Left renal pelvis (tissue), 4 donors: ENCODE results near the gene KCNQ5. TPM values are rescaled to one million over a fixed set of nuclear protein-coding genes. Genes with fewer than 3 reads are reported as not detected.

Experiments
- DNase-seq, 4 donors: peaks; one replicate each; pipeline ENCODE4 v3.0.0-alpha.2; 2013; ENCODE audit warnings: low read depth in 4 of 4, low spot score in 3 of 4
- polyA plus RNA-seq, 4 donors: library from polyadenylated mRNA; unstranded; fragments of 120-200 nt; gene quantifications; one replicate each; pipeline ENCODE4 v1.2.1, GENCODE V29; 2013; ENCODE audit not compliant: insufficient read length in 4 of 4

KCNQ5 gene
- polyA plus RNA-seq, 4 donors = 0.14 to 0.79 (median 0.43) TPM

DNA sequence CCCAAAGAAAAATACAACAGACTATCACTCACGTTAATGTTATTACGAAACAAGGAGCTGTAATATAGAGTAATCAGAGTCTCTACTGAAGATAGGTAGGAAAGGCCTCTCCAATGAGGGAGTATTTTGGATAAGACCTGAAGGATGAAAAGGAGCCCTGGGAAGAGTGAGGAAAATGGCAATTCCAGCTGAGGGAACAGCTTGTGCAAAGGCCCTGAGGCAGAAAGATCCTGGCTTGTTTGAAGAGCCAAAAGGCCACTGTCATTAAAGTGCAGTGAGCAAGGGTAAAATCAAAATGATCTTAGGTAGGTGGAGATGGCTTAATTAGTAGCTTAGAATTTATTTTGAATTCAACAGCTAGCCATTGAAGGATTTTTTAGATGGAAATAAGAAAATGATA is 464.9 kb downstream of the KCNQ5 start:
- DNase-seq = no peak

DNA sequence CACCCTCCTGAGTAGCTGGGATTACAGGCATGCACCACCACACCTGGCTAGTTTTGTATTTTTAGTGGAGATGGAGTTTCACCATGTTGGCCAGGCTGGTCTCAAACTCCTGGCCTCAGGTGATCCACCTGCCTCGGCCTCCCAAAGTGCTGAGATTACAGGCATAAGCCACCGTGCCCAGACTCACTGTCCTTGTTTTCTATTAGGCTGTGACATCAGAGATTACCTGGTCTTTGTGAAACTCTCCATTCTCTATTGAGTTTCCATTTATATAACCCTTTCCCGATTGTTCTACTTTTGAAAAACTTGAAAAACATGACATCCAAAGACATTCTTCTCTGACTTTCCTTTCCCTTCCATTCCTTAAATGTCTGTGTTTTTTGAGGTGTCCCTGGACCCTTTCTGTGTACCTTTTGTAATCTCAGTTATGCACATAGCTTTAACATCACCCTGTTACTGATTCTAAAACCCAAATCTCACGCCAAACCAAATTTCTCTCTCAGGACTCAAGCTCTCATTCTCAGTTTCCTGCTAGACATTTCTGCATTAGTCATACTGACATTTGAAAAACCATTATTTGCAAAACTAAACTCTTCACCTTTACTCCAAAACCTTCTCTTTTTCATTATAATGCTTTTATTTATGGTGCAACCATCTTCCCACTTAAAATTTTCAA is 466.4 kb downstream of the KCNQ5 start:
- no peak for DNase-seq

DNA sequence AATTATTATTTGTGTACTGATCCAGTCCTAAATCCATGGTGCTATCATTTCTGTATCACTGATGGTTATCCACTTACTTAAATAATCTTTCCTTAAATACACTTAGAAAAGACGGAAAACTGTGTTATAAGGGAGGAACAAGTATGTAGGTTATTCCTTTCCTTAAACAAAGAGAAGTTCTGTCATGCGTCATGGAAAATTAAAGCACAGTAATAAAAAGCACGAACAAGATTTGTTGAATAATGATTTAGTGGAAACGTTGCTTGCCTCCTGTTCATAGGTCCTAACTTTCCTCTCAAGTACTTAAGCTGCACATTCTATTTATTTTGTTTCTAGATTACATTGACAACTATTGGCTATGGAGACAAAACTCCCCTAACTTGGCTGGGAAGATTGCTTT is 483.1 kb downstream of the KCNQ5 start:
- DNase-seq = no peak

DNA sequence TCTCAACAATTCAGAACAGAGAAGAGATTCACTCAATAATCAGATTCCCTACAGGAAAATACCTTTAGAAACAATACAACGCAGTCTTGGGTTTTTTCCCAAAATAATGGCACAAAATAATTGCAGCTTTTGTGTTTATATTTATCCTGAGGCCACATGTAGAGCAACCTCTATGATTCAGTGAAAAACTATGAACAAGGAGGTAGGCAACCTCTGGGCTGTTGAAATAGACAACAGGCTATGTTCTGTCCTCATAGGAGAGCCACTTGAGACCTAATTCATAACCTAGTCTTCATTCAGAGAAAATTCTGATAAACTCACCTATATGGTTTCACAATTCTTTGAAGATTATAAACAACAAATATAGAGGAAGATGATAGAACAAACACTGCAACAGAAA is 485.2 kb downstream of the KCNQ5 start:
- no peak for DNase-seq

DNA sequence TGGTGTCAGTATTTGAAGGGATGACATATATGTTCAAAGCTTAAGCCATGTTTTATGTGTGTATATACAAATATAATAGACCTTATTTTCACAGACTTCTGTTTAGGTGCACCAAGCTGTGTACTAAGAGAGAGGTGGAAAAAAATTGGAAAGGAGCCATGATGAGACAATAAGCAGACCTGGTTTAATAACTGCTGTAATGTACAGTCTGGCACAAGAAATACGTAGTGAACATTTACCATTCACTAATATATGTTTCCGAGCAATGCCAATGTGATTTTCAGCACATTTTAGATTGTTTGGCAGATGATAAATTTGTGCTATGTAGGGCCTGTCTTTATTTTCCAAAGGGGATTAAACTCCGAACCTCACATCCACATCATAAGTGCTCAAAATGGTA is 487.1 kb downstream of the KCNQ5 start:
- DNase-seq = no peak

DNA sequence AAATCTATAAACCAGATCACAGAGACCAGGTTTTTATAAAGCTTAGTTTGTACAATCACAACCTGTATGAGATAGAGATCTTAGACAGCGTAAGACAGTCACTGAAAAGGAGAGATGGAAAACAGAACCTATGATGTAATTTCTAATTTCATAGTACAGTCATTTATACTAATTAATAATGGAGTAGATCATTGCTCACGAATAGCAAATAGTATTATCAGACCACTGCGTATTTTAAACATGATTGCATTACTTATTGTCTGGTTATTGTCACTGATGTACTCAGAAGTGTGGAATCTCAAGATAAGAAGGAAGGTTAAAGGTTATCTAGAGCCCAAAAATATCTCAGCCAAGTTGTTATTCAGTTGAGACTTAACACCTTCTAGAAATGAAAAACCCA is 487.8 kb downstream of the KCNQ5 start:
- no peak for DNase-seq

DNA sequence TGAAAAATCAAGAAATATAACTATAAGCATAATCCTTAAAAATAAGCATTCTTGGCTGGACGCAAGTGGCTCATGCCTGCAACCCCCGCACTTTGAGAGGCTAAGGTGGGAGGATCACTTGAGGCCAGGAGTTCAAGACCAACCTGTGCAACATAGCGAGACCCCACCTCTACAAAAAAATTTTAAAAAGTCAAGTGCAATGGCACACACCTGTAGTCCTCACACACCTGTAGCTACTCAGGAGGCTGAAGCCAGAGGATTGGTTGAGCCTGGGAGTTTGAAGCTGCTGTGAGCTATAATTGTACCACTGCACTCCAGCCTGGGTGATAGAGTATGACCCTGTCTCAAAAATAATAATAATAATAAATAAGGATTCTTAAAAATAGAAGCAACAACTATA is 494.5 kb downstream of the KCNQ5 start:
- no peak for DNase-seq

DNA sequence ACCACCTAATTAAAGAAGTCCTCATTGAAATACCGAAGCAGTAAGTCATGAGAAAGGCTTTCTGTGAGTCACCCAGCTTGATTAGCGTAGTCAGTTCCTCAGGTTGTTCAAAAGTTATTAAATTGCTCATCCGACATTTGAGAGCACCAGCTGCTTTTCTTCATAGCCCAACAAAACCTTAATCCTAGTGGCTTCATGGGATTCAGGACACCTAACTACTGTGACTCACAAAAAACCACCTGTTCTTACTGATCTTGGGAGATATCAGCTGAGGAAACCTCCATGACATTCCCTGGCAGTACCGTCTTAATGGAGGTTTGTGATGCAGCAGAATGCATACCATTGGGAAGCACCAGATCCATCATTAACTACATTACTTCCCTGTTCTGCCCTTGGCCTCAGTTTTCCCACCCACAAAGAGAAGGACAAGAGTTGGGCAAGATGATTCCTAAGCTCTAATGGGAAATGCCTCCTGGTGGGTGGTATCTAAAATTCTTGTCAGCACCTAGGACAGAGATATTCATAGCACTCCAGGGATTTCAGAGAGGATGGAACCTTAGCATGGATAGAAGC is 499.6 kb downstream of the KCNQ5 start:
- DNase-seq = peak in 1 of 4 donors; percentile 5

DNA sequence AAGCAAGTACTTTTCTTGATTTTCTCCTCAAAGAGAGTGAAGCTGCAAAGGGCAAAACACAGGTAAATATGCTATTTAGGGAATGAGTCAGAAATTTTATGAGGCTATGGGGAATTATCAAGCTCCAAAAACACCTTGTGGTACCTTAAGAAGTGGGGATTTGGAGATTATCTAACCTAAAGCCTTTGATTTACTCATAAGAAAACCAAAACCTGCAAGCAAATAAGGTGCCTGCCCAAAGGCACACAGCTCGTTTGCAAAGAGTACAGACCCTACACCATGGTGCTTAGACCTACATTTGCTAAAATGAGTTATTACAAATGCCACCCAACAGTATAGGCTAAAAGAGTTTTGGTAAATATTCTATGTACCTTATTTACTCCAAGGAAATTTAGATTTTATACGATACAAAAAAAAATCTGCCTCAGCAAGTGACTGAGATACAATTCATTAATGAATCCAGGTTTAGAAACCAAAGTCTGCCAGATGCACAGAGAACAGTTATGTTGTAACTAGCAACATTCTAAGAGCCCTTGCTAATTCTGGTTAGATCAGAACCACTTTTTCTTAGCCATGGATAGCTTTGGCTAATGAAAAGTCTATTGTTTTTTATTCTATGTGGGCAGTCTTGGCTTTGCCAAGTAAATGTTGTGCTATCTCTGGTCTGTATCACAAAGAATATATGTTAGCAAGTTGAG is 501.9 kb downstream of the KCNQ5 start:
- DNase-seq = no peak

DNA sequence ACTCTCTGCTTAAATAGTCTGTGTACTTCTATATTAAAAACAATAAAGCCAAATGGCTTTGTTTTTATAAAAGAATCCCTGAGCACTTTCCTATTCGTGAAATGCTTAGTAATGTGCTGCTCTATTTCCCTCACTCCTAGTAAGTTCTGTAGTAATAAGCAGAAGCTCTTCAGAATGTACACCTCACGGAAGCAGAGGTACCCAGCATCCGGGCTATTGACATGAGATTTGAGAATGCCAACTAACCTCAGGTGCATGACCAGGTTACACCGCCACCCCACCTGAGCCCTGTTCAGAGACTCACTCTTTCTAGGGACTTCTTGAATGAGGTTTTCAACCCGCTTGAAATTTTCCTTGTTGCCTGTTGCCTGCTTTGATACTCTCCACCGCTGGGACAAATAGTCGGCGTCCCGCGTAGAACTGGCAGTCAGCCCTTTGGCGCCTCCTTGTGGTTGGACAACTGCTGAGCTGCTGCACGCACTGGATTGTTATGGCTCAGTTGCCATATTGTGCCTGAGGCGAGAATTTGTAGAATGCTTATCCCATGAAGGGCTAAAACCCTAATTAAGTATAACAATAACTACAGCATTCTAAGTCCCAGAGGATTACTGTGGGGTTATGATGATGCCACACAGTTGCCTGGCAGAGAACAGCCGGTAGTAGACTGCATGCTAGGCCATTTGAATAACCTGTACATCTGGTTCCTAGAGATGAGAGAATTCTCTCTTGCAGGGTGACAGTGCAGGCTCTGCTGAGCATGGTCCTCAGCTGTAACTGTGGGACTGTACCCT is 508.0 kb downstream of the KCNQ5 start:
- peak; percentile 35 to 58 (median 44) for DNase-seq

DNA sequence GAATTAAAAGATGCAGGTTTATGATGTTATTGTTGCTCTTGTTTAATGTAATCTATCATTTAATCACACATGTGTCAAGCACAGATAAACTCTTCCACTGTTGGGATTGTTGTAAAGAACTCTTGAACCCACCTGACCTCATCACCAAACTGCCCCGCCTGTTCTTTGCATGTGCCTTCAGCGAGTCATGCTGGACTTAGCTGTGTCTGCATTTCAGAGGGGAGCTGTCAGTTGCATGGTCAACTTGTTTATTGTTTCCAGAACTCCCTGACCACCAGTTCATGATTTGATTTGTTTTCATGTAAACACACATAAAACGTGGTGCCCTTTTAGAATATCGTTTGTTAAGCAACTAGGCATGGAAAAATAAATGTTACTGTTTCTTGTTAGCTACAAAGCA is 509.8 kb downstream of the KCNQ5 start:
- DNase-seq = no peak

DNA sequence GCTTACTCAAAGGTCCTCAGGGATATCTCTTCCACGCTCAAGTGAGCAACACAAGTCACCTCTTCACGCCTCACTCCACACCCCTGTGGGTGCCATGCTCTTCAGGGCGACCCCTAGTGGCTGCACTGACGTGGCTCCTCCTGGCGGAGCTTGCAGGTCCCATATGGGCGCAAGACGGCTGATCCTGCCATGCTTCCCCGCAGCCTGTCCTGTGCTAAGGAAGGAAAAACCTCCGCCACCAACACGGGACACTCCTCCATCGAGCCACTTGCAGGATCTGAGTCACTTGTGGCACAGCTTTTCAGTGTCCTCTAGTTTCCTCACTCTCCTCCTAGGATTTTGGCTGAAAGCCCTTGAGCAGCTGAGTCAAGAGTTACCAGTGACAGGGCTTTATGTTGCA is 512.7 kb downstream of the KCNQ5 start:
- no peak for DNase-seq

DNA sequence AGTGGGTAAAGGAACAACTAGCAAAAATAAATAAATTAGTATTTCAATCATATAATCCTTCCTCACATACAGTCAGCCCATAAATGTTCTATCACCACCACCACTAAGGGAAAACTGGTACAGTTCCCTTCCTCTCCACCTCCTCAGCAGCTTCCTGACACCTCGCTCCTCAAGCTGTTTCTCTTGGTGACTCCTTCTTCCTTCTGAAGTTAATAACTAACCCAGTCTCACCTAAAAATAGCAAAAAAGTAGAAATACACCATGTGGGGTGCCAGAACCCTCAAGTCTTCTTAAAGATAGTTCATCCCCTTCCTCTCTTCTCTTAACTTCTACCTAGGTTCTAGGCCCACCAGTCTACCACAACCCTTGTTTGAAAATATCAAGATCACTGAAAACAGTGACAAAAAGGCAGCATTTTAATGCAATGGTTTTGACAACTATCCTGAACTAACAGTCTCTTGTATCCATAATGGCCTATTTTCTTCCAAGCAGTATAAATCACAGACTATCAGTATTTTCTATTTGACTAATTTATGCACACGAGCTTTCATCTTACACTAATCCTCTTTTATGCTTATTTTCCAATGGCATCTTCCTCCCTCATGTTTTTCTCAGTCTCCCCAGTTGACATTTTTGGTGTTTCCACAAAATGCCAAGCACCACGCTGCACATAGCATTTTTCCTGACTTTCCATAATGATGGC is 518.0 kb downstream of the KCNQ5 start:
- no peak for DNase-seq

DNA sequence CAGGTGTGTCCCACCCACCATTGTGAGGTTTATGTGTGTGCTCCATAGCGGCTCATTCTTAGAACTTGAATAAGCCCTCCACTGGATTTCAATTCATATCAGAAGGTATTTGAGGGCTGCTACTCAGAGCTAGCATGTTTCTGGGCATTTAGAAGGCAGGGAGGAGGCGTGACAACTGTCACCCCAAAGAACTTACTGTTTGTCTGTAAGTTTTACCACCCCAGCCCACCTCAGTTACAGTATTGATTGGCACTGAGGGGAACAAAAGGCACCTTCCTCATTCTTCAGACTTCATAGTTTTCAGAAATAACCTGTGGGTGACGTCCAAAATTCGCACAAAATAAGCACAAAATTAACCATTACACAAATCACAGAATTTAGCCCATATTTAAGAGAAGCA is 521.7 kb downstream of the KCNQ5 start:
- DNase-seq = no peak

DNA sequence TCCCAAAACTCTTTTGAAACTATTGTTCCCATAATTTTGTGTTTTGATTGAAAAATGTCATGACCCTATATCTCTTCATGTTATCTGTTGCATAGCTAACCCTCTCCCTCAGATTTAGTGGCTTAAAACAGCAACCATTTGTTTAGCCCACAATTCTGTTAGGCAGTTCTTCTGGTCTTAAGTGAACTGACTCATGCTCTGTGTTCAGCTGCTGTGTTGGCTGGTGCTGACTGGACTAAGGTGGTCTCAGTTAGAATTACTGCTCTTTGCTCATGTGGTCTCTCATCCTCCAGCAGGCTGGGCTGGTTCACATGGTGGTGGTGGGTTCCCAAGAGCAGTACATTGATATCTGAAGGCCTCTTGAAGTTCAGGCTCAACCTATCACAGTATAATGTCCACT is 522.7 kb downstream of the KCNQ5 start:
- no peak for DNase-seq

DNA sequence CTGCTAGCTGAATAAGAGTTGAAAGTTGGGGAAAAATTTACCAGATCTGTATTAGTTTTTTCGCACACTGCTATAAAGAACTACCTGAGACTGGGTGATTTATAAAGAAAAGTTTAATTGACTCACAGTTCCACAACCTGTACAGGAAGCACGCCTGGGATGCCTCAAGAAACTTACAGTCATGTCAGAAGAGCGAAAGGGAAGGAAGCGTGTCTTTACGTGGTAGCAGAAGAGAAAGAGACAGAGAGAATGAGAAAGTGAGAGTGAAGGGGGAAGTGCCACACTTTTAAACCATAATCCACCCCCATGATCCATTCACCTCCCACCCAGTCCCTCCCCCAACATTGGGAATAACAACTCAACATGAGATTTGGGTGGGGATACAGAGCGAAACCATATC is 523.8 kb downstream of the KCNQ5 start:
- no peak for DNase-seq

DNA sequence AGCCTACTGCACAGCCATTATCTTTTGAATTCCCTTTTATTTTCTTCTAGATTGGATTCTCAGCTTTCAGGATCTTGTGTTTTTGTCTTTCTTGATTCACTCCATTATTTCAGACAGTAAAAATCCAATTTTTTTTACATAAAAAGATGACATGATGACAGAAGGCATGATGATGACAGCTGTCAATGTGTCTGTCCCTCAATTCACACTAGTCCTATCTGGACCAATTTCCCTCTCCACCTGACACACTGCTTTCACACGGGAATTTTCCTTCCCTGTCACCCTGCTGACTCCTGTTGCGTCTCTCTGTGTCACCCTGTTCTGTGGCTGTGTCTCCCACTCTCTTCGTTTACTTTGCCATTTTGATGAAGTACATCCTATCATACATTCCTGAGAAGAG is 529.9 kb downstream of the KCNQ5 start:
- DNase-seq = no peak

DNA sequence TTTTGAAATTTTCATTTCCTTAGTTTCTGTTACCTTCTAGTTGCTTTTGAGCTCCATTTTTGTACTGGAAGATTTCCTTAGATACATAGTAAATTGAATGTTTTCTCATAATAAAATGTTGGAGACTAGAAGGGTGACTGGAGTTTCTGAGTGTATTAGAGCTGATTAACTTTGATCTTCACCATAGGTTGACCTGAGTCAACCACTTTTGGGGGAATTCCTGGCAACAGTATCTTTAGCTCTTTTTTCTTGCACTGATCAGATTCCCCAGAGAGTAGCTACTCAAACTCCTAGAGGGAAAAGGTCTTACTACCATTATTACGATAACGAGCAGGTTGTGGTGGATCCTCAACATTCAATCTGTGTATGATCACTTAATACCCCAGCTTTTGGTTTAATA is 530.7 kb downstream of the KCNQ5 start:
- DNase-seq = no peak

DNA sequence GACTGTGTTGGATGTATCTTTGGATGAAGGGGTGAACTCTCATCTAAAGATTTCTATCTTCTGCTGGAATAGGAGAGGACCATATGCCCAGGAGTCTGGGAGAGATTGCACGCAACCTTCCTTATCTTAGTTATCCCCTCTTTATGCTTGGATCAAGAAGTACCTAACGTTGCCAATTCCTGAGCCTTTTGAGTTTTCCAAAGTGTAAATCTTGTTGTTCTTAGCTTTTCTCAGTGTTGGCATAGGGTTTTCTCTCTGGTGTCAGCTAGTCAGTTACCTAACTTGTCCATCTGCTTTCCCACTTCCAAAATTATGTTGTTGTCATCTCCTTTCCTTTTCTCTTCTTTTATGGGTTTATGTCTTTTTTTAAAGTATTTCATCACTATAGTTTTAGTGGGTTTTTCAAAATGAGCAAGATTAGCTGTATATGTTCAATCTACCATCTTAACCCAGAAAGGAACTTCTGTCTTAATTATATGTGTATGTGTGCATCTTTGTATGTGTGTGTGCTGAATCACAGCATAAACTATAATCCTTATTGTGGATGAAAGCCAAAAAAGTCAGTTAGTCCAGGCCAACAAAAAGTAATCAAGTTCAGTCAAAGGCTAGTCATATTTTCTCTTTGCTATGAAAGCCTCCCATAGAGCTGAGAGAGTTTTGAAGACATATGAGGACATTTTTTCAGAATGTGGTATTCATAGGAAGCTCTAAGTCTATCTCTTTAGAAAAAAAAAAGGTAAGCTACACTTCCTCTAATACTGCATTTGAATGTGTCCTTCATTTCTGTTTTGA is 531.3 kb downstream of the KCNQ5 start:
- DNase-seq = no peak
